ENCODE measurements around the gene RPL21.
"Not testable (repeated sequence)": the region's sequence is repeated elsewhere in the genome, so short reads cannot be mapped to it uniquely, and the experiment has no call there.

RPL21 gene

DNA sequence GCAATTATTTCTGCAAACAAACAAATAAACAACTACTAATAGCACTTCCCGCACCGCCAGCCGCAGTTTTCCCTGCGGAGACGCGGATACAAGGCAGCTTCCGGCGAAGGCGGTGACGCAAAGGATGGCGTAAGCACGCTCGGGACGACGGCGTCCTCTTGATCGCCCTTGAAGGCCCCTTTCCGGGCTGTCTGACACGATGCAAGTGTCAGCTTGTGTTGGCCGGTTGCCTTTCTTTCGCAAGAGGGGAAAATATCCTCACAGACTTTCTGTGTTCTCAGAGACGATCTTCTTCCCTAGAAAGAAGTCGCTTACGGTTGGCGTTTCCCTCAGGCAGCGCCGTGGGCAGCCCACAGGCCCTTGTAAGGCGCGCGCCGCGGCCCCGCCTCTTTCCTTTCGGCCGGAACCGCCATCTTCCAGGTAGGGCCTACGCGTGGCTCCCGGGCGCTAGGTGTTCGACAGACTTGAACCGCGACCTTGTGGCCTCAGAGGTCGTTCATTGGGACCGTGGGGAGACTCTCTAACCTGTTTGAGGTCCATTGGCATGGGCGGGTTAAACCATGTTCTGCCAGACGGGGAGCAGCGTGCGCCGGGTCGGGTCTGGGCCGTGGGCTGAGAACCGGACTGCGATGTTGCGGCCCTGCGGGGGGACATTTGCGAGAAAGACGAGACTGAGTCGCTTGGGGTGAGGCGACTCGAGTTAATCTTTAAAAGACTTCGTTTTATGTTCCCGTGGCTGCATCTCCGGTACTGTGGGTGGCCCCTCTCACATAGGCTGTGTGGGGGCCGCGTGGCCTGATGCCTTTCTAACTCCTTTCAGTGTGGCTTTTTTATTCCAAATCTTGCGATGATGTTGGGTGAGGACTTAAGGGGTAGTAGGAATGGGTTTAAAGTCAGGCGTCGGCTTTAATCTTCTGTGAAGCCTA, at the start of gene RPL21:
Gene RPL21, plus strand, starts transcription at position 393 of the 926 bp plus-strand sequence. CDS start 2,219 bp downstream, outside the sequence.
- peak; percentile 99 for DNase-seq (ENCODE audit: low read depth)

DNA sequence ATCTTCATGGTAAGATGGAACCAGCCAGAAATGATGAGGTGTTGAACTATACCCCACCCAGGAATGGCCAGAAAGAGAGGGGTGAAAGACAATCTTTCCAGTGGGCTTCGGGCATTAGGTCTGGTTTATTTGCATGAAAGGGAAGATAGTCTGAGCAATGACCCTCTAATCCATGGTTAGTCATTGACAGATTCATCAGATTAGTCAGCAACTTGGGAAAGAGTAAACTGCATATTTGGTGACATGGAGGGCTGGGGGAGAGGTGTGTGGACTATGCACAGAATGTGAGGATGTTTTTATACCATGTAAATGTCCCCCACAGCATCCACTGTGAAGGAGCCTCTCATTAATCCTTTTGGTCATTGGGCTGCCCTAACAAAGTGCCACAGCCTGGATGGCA, 49.7 kb upstream of the RPL21 start:
- no peak for DNase-seq (ENCODE audit: low read depth)

DNA sequence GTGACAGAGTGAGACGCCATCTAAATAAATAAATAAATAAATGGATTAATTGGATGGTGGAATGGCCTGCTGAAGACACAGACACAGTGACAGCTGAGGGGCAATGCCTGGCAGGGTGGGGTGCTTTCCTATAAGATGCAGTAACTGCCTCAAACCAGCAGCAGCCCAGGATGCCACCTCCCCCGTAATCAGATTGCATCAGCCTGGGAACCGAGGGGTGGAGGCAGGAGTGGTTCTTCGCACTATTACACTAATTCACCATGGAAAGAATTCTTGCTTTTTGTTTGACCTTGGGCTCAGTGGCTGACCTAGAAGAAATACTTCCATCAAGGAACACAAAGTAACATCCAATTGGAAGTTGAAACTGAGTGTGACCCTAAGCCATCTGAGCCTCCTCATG, 48.2 kb upstream of the RPL21 start:
- DNase-seq (ENCODE audit: low read depth), result no peak

DNA sequence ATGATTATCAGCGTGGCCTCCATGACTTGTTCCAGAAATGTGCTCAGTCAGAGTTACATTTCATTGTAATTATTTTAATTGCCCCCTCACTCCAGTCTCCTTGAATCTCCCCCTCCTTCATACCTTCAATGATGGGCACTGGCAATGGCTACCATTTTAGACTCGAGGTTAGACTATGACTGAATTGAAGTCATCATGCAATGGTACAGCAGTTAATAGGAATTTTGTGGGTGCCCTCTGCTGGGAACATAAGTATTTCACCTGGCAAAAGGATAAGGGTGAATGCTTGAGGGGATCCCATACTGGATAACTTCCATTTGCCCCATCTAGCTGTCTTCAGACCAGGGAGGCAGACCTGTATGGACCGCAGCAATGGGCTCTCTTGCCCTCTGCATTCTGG, 47.5 kb upstream of the RPL21 start:
- DNase-seq (ENCODE audit: low read depth), result peak; percentile 29

DNA sequence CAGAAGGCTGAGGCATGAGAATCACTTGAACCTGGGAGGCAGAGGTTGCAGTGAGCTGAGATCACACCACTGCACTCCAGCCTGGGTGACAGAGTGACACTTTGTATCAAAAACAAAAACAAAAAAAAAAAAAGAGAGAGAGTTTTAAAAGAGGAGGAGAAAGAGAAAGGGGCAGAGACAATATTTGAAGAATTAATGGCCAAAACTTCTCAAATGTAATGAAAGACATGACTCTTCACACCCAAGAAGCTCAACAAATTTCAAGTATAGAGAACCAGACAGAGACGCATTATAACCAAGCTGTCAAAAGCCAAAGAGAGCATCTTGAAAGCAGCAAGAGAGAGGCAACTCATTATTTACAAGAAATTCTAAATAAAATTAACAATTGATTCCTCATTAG, 42.8 kb upstream of the RPL21 start:
- no peak for DNase-seq (ENCODE audit: low read depth)

GRCh38 chr13:27211271-27211670, 40.1 kb upstream of the RPL21 start:
- DNase-seq (ENCODE audit: low read depth), result no peak

DNA sequence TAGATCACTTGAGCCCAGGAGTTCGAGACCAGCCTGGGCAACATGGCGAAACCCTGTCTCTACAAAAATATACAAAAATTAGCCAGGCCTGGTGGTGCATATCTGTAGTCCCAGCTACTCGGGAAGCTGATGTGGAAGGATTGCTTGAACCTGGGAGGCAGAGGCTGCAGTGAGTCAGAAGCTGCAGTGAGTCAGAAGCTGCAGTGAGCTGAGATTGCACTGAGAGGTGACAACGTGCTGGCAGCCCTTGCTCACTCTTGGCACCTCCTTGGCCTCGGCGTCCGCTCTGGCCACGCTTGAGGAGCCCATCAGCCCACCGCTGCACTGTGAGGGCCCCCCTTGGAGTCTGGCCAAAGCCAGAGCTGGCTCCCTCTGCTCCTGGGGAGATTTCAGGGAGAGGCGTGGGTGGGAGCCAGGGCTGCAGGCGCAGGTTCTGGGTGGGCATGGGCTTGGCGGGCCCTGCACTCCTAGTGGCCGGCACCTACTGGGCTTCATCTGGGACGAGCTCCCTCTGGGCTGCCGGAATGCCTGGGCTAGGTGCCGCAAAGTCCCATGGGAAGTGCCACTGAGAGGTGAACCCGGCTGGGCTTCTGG, 39.5 kb upstream of the RPL21 start:
- DNase-seq (ENCODE audit: low read depth), result peak; percentile 33

GRCh38 chr13:27213386-27213785, 38.0 kb upstream of the RPL21 start:
- DNase-seq (ENCODE audit: low read depth), result not testable (repeated sequence)

DNA sequence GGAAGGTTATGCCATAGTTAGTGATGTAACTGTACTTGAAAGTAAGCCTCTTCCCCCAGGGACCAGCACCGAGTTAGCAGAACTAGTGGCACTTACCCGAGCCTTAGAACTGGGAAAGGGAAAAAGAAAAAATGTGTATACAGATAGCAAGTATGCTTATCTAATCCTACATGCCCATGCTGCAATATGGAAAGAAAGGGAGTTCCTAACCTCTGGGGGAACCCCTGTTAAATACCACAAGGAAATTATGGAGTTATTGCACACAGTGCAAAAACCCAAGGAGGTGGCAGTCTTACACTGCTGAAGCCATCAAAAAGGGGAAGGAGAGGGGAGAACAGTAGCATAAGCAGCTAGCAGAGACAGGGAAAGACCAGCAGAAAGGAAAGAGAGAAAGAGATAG, 33.6 kb upstream of the RPL21 start:
- DNase-seq (ENCODE audit: low read depth), result not testable (repeated sequence)

DNA sequence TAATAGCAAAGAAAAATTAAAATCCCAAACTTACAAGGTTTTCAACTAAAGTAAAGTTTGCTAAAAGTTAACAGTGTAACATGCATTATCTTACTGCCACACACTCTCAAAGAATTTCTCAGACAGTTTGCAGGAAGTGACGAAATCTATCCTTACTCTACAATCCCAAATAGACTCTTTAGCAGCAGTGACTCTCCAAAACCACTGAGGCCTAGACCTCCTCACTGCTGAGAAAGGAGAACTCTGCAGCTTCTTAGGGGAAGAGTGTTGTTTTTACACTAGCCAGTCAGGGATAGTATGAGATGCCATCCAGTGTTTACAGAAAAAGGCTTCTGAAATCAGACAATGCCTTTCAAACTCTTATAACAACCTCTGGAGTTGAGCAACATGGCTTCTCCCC, 32.5 kb upstream of the RPL21 start:
- not testable (repeated sequence) for DNase-seq (ENCODE audit: low read depth)

DNA sequence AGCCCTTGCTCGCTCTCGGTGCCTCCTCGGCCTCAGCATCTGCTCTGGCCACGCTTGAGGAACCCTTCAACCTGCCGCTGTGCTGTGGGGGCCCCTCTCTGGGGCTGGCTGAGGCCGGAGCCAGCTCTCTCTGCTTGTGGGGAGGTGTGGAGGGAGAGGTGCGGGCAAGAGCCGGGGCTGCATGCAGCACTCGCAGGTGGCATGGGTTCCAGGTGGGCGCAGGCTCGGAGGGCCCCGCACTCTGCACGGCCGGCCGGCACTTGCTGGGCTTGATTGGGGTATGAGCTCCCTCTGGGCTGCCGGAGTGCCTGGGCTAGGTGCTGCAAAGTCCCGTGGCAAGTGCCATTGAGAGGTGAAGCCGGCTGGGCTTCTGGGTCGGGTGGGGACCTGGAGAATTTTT, 31.7 kb upstream of the RPL21 start:
- no peak for DNase-seq (ENCODE audit: low read depth)

DNA sequence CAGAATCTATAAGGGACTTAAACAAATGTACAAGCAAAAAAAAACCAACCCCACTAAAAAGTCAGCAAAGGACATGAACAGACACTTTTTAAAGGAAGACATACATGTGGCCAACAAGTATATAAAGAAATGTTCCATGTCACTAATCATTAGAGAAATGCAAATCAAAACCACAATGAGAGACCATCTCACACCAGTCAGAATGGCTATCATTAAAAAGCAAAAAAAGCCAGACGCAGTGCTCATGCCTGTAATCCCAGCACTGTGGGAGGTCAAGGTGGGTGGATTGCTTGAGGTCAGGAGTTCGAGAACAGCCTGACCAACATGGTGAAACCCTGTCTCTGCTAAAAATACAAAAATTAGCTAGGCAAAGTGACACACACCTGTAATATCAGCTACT, 29.3 kb upstream of the RPL21 start:
- not testable (repeated sequence) for DNase-seq (ENCODE audit: low read depth)

GRCh38 chr13:27226991-27227390, 24.4 kb upstream of the RPL21 start:
- DNase-seq (ENCODE audit: low read depth), result no peak

GRCh38 chr13:27228131-27228530, 23.2 kb upstream of the RPL21 start:
- DNase-seq (ENCODE audit: low read depth), result no peak

- no peak for DNase-seq (ENCODE audit: low read depth)
Observed at GRCh38 chr13:27229642-27230041, 21.7 kb upstream of the RPL21 start.

- no peak for DNase-seq (ENCODE audit: low read depth)
Observed at GRCh38 chr13:27233964-27234363, 17.4 kb upstream of the RPL21 start.

GRCh38 chr13:27236478-27236877, 14.9 kb upstream of the RPL21 start:
- no peak for DNase-seq (ENCODE audit: low read depth)

DNA sequence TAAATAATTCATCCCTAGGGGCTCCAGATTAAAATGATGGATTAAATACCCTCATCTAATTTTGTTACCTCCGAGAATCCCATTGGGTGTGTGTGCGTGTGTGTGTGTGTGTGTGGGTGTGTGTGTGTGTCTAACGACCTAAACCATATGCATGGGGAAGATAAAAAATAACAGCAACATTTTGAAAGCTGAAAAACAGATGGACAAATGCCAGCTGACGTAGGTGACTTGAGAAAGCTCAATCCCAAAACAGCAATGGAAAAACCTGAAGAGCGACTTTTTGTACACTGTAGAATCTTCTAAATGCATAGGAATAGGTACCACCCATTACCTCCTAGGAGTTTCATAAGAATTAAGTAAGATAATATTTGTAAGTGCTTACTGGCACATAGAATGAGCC, 8.7 kb upstream of the RPL21 start:
- DNase-seq (ENCODE audit: low read depth), result no peak

- DNase-seq (ENCODE audit: low read depth), result no peak
Observed at GRCh38 chr13:27245610-27246009, 5.7 kb upstream of the RPL21 start.

DNA sequence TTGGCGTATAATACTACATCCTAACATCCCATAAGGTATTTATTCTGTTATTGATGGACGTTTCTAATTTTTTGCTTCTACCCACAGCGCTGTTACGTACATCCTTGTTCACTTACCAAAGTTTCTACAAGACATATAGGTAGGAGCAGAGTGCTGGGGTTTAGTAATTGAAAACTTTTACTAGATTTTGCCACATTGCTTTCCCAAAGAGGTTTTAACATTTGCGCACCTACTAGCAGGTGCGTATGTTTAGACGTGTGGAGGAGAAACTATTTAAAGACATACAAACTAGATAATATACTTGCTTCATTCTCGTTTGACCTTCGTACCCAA, 559 bp upstream of the RPL21 start:
- DNase-seq (ENCODE audit: low read depth), result no peak

- no peak for DNase-seq (ENCODE audit: low read depth)
Observed at GRCh38 chr13:27252467-27252866, 1.1 kb downstream of the RPL21 start.

- no peak for DNase-seq (ENCODE audit: low read depth)
Observed at GRCh38 chr13:27257233-27257568, 5.8 kb downstream of the RPL21 start.

DNA sequence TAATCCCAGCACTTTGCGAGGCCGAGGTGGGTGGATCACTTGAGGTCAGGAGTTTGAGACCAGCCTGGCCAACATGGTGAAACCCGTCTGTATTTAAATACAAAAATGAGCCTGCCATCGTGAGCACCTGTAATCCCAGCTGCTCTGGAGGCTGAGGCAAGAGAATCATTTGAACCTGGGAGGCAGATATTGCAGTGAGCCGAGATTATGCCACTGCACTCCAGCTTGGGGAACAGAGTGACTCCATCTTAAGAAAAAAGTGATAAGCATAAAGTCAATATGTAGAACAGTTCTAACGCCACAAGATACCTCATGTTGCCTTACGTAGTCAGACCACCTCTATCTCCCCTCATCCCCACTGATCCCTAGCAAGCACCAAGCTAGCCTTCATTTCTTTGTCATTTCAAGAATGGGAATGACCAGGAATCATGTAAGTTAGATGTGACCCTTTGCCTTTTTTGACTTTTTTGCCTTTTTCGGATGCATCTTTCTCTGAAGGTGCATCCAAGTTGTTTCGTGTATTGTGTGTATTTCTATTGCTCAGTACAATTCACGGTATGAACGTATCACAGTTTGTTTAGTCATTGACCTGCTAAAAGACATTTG, 6.4 kb downstream of the RPL21 start:
- no peak for DNase-seq (ENCODE audit: low read depth)

All from fibroblast of gingiva (primary cell).